Activated CD4-positive, alpha-beta T cell treated with anti-CD3 and anti-CD28 coated beads for 36 hours (primary cell): ENCODE measurements around the gene NANOS2. TPM values are rescaled to one million over a fixed set of nuclear protein-coding genes. Genes with fewer than 3 reads are reported as not detected.

Source experiments
- ATAC-seq: fragments of 200-7000 bp; cut with Tn5 transposase; one replicate; pipeline ENCODE4 v1.10.0; 2021; ENCODE audit warnings: mild to moderate bottlenecking, moderate library complexity
- CTCF ChIA-PET: fragments of 350-600 bp; sonication (Branson Sonifier 250); formaldehyde crosslinking; loops from one replicate; lab custom pipeline; 2021; ENCODE audit warnings: antibody characterized with exemption; lab: Charles Lee
- POLR2A ChIA-PET: fragments of 350-600 bp; sonication (Branson Sonifier 250); formaldehyde crosslinking; loops from one replicate; lab custom pipeline; 2021; ENCODE audit warnings: antibody characterized with exemption, inconsistent platforms; lab: Charles Lee
- DNase-seq: peaks from one replicate; pipeline ENCODE4 v3.0.0-alpha.2; 2020
- H3K27ac Mint-ChIP-seq: one replicate; pipeline ENCODE4 v1.8.0; 2021; ENCODE audit warnings: mixed read lengths
- H3K27me3 Mint-ChIP-seq: one replicate; pipeline ENCODE4 v1.8.0; 2021; ENCODE audit warnings: mixed read lengths
- H3K36me3 Mint-ChIP-seq: one replicate; pipeline ENCODE4 v1.8.0; 2021; ENCODE audit warnings: low read depth, mixed read lengths
- H3K4me1 Mint-ChIP-seq: one replicate; pipeline ENCODE4 v1.8.0; 2021; ENCODE audit warnings: mixed read lengths
- H3K4me3 Mint-ChIP-seq: one replicate; pipeline ENCODE4 v1.8.0; 2021; ENCODE audit warnings: mild to moderate bottlenecking, moderate library complexity, mixed read lengths
- H3K9me3 Mint-ChIP-seq: one replicate; pipeline ENCODE4 v1.8.0; 2021; ENCODE audit warnings: low read depth, mixed read lengths
- intact Hi-C, 2 experiments: fragments of 100-400 bp; cut with DNase I in 1 of 2; cut with micrococcal nuclease in 1 of 2; formaldehyde crosslinking; loops; one replicate each; pipeline versions ENCODE4 v1.14.2 to v1.15.1; 2022 to 2024; cut with DNase I, micrococcal nuclease
- total RNA-seq, 2 experiments: library from RNA; stranded (reverse); gene quantifications; one replicate each; pipeline ENCODE4 v1.2.3, GENCODE V29; 2021

Gene NANOS2
- total RNA-seq, 2 experiments from 2014 or later = not detected

- intact Hi-C loops = no loop called here
- peaks cover 3% of the 10 kb centered on the region for H3K9me3 Mint-ChIP-seq
- H3K36me3 Mint-ChIP-seq = no peaks in the 10 kb centered on the region
- CTCF ChIA-PET = interaction anchor here (1.0 kb wide), 1 partner anchor 64 kb away, joined by 4 read pairs; no protein-coding TSS in a partner anchor
- ATAC-seq (peak; percentile 16), DNase-seq (no peak)
- peak overlapping the region; percentile 67 for H3K4me3 Mint-ChIP-seq
- peaks cover 9% of the 10 kb centered on the region for H3K4me1 Mint-ChIP-seq
- POLR2A ChIA-PET = interaction anchor here (0.6 to 1.0 kb wide), 2 partner anchors 89 to 190 kb away, joined by 3 to 4 read pairs; partner anchors contain the start of gene SYMPK
- H3K27me3 Mint-ChIP-seq = peaks cover 24% of the 10 kb centered on the region
- H3K27ac Mint-ChIP-seq = no peak overlapping the region
Observed at GRCh38 chr19:45952341-45952685, 37.7 kb upstream of the NANOS2 start.

- Mint-ChIP-seq H3K4me3 (no peak overlapping the region), H3K4me1 (peaks cover 4% of the 10 kb centered on the region), H3K36me3 (no peaks in the 10 kb centered on the region), H3K27me3 (peaks cover 16% of the 10 kb centered on the region), H3K9me3 (no peaks in the 10 kb centered on the region), H3K27ac (no peak overlapping the region)
- CTCF ChIA-PET = interaction anchor here (0.8 to 1.5 kb wide), 2 partner anchors 15 to 169 kb away, joined by 4 to 5 read pairs; no protein-coding TSS in a partner anchor
- intact Hi-C loops = no loop called here
- no peak for DNase-seq
- POLR2A ChIA-PET = no interaction called here
- no peak for ATAC-seq
Observed at GRCh38 chr19:45947926-45948325, 33.3 kb upstream of the NANOS2 start.

GRCh38 chr19:45940515-45940805, 25.9 kb upstream of the NANOS2 start:
- peaks cover 26% of the 10 kb centered on the region for H3K27me3 Mint-ChIP-seq
- no peaks in the 10 kb centered on the region for H3K9me3 Mint-ChIP-seq
- ChIA-PET POLR2A (no interaction called here), CTCF (no interaction called here)
- H3K4me3 Mint-ChIP-seq = no peak overlapping the region
- H3K27ac Mint-ChIP-seq = no peak overlapping the region
- no peak for DNase-seq
- no peak for ATAC-seq
- H3K36me3 Mint-ChIP-seq = peaks cover 3% of the 10 kb centered on the region
- no peaks in the 10 kb centered on the region for H3K4me1 Mint-ChIP-seq
- intact Hi-C loops = no loop called here

GRCh38 chr19:45939792-45940514, 25.4 kb upstream of the NANOS2 start:
- Mint-ChIP-seq H3K9me3 (no peaks in the 10 kb centered on the region), H3K4me1 (no peaks in the 10 kb centered on the region), H3K27me3 (peaks cover 30% of the 10 kb centered on the region), H3K27ac (no peak overlapping the region), H3K36me3 (peaks cover 3% of the 10 kb centered on the region), H3K4me3 (no peak overlapping the region)
- intact Hi-C loops = no loop called here
- CTCF ChIA-PET = no interaction called here
- DNase-seq (no peak), ATAC-seq (no peak)
- POLR2A ChIA-PET = no interaction called here

- CTCF ChIA-PET = no interaction called here
- ATAC-seq = no peak
Observed at GRCh38 chr19:45938733-45939319, 24.2 kb upstream of the NANOS2 start.

GRCh38 chr19:45935267-45935666, 20.7 kb upstream of the NANOS2 start:
- CTCF ChIA-PET = no interaction called here
- ATAC-seq = no peak
- POLR2A ChIA-PET = no interaction called here
- peaks cover 3% of the 10 kb centered on the region for H3K36me3 Mint-ChIP-seq
- peaks cover 34% of the 10 kb centered on the region for H3K27me3 Mint-ChIP-seq
- no peak overlapping the region for H3K4me3 Mint-ChIP-seq
- no peak for DNase-seq
- no peaks in the 10 kb centered on the region for H3K4me1 Mint-ChIP-seq
- intact Hi-C loops = no loop called here
- no peak overlapping the region for H3K27ac Mint-ChIP-seq
- H3K9me3 Mint-ChIP-seq = no peaks in the 10 kb centered on the region

More at GRCh38 chr19:45938733-45939319, 24.2 kb upstream of the NANOS2 start:
- peaks cover 3% of the 10 kb centered on the region for H3K36me3 Mint-ChIP-seq
- H3K27me3 Mint-ChIP-seq = peaks cover 31% of the 10 kb centered on the region
- POLR2A ChIA-PET = no interaction called here
- intact Hi-C loops = no loop called here
- H3K9me3 Mint-ChIP-seq = no peaks in the 10 kb centered on the region
- no peak overlapping the region for H3K27ac Mint-ChIP-seq
- H3K4me1 Mint-ChIP-seq = no peaks in the 10 kb centered on the region
- no peak for DNase-seq
- no peak overlapping the region for H3K4me3 Mint-ChIP-seq

- no peaks in the 10 kb centered on the region for H3K4me1 Mint-ChIP-seq
- peaks cover 3% of the 10 kb centered on the region for H3K36me3 Mint-ChIP-seq
- ChIA-PET POLR2A (no interaction called here), CTCF (no interaction called here)
- DNase-seq (no peak), ATAC-seq (no peak)
- peaks cover 32% of the 10 kb centered on the region for H3K27me3 Mint-ChIP-seq
- H3K27ac Mint-ChIP-seq = no peak overlapping the region
- intact Hi-C loops = no loop called here
- no peaks in the 10 kb centered on the region for H3K9me3 Mint-ChIP-seq
- H3K4me3 Mint-ChIP-seq = no peak overlapping the region
Observed at GRCh38 chr19:45934551-45935230, 20.1 kb upstream of the NANOS2 start.

- Mint-ChIP-seq H3K9me3 (no peaks in the 10 kb centered on the region), H3K27ac (no peak overlapping the region), H3K27me3 (peaks cover 24% of the 10 kb centered on the region), H3K4me3 (no peak overlapping the region), H3K36me3 (peaks cover under 1% of the 10 kb centered on the region), H3K4me1 (no peaks in the 10 kb centered on the region)
- DNase-seq (no peak), ATAC-seq (no peak)
- POLR2A ChIA-PET = no interaction called here
- CTCF ChIA-PET = no interaction called here
- intact Hi-C loops = no loop called here
Observed at GRCh38 chr19:45933759-45934158, 19.2 kb upstream of the NANOS2 start.

GRCh38 chr19:45931055-45931454, 16.5 kb upstream of the NANOS2 start:
- H3K4me1 Mint-ChIP-seq = peaks cover 12% of the 10 kb centered on the region
- intact Hi-C loops = no loop called here
- peaks cover 22% of the 10 kb centered on the region for H3K27me3 Mint-ChIP-seq
- H3K4me3 Mint-ChIP-seq = no peak overlapping the region
- no peaks in the 10 kb centered on the region for H3K36me3 Mint-ChIP-seq
- H3K9me3 Mint-ChIP-seq = no peaks in the 10 kb centered on the region
- POLR2A ChIA-PET = no interaction called here
- no peak for DNase-seq
- no peak for ATAC-seq
- CTCF ChIA-PET = no interaction called here
- H3K27ac Mint-ChIP-seq = no peak overlapping the region

- H3K4me1 Mint-ChIP-seq = peaks cover 12% of the 10 kb centered on the region
- POLR2A ChIA-PET = no interaction called here
- ATAC-seq (no peak), DNase-seq (no peak)
- no peak overlapping the region for H3K4me3 Mint-ChIP-seq
- H3K27me3 Mint-ChIP-seq = peaks cover 10% of the 10 kb centered on the region
- intact Hi-C loops = no loop called here
- no peaks in the 10 kb centered on the region for H3K9me3 Mint-ChIP-seq
- no peak overlapping the region for H3K27ac Mint-ChIP-seq
- no peaks in the 10 kb centered on the region for H3K36me3 Mint-ChIP-seq
- CTCF ChIA-PET = interaction anchor here (1.1 kb wide), 1 partner anchor 27 kb away, joined by 3 read pairs; the partner anchor contains the start of gene MYPOP
Observed at GRCh38 chr19:45929247-45929646, 14.7 kb upstream of the NANOS2 start.

GRCh38 chr19:45927565-45928261, 13.1 kb upstream of the NANOS2 start:
- Mint-ChIP-seq H3K27ac (peak overlapping the region; percentile 68), H3K27me3 (peaks cover 7% of the 10 kb centered on the region), H3K9me3 (no peaks in the 10 kb centered on the region), H3K36me3 (no peaks in the 10 kb centered on the region), H3K4me1 (peaks cover 12% of the 10 kb centered on the region), H3K4me3 (peak overlapping the region; percentile 56)
- intact Hi-C loops = loop anchor here (1.0 kb wide), 7 partner anchors 24 to 197 kb away; partner anchors contain the start of genes IRF2BP1 (in 2 of the 2), CCDC61 (in 1 of the 2), FBXO46 (in 1 of the 2) and SIX5 (in 1 of the 2)
- CTCF ChIA-PET = interaction anchor here (0.5 to 1.1 kb wide), 7 partner anchors 11 to 252 kb away, joined by 3 to 4 read pairs (median 3); partner anchors contain the start of gene SIX5
- peak; percentile 100 for ATAC-seq
- DNase-seq = peak; percentile 96
- POLR2A ChIA-PET = interaction anchor here (0.5 to 0.6 kb wide), 2 partner anchors 221 to 283 kb away, joined by 3 read pairs; no protein-coding TSS in a partner anchor
